Progenitor cell of endocrine pancreas (in vitro differentiated cells): Measurements from ENCODE around the gene COL26A1. TPM values are rescaled to one million over a fixed set of nuclear protein-coding genes. Genes with fewer than 3 reads are reported as not detected.
"Not testable (repeated sequence)": the region's sequence is repeated elsewhere in the genome, so short reads cannot be mapped to it uniquely, and the experiment has no call there.

Source experiments
- DNase-seq: peaks from one replicate; pipeline ENCODE4 v3.0.0; 2021; ENCODE audit warnings: low spot score; ENCODE audit not compliant: unreplicated experiment
- H3K27ac Mint-ChIP-seq: 2 replicates; pipeline ENCODE4 v1.8.0; 2021; ENCODE audit warnings: mild to moderate bottlenecking, moderate library complexity, mixed read lengths
- H3K27me3 Mint-ChIP-seq: 2 replicates; pipeline ENCODE4 v1.8.0; 2021; ENCODE audit warnings: mixed read lengths
- H3K36me3 Mint-ChIP-seq: 2 replicates; pipeline ENCODE4 v1.8.0; 2022; ENCODE audit warnings: mixed read lengths; ENCODE audit not compliant: insufficient read depth
- H3K4me1 Mint-ChIP-seq: 2 replicates; pipeline ENCODE4 v1.8.0; 2021; ENCODE audit warnings: low read depth, mixed read lengths
- H3K4me3 Mint-ChIP-seq: 2 replicates; pipeline ENCODE4 v1.8.0; 2021; ENCODE audit warnings: low read depth, mild to moderate bottlenecking, moderate library complexity, mixed read lengths
- H3K9me3 Mint-ChIP-seq: 2 replicates; pipeline ENCODE4 v1.8.0; 2021; ENCODE audit warnings: low read depth, mixed read lengths
- total RNA-seq: library from RNA; stranded (reverse); gene quantifications from 2 replicates; pipeline ENCODE4 v1.2.1, GENCODE V29; 2021
- TF ChIP-seq, protein P1 (sequence below): fragments of 200-600 bp; sonication (generic); IDR thresholded peaks from one replicate; pipeline ENCODE4 v1.5.0; 2021; ENCODE audit warnings: antibody characterized with exemption, mild to moderate bottlenecking; ENCODE audit not compliant: unreplicated experiment

Gene COL26A1
- total RNA-seq, 1 donor from 2014 or later = 46.2 TPM

DNA sequence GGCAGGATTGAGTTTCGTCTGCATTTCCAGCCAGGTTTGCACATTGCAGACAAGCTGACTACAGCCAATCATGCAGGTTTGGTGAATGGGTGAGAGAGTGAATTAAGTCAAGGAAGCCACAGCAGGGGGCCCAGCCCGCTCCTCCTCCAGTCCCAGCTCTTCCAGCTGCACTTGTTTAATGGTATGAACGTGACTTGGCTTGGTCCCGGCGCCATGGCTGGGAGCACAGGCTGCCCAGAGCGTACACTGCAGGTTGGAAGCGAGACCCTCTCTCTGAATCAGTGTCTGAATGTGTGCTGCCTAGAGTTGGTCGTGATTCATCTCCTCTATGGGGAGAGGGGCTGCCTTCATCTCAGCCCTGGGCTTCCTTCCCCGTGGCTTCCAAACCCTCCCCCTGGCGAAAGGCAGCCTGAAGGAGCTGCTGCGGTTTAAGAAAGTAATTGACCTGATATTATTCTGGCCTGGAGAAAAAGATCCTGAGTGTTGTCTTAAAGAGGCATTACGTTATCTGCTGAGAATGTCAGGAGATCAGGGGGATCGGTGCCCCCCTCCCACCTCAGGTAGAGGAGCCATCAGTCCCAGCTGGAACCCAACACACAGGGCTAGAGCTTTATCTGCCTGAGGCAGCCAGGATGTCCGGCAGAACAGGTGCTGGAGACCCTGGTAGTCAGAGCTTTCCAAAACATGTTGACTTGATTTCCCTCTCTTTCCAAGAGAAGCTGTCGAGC is 132.1 kb downstream of the COL26A1 start:
- no peak for DNase-seq
- Mint-ChIP-seq H3K27me3 (no peaks in the 10 kb centered on the region), H3K4me1 (peaks cover 3% of the 10 kb centered on the region), H3K36me3 (peaks cover 3% of the 10 kb centered on the region), H3K4me3 (no peak overlapping the region), H3K27ac (peak overlapping the region; percentile 14), H3K9me3 (no peaks in the 10 kb centered on the region)
- TF ChIP-seq, protein P1, sequence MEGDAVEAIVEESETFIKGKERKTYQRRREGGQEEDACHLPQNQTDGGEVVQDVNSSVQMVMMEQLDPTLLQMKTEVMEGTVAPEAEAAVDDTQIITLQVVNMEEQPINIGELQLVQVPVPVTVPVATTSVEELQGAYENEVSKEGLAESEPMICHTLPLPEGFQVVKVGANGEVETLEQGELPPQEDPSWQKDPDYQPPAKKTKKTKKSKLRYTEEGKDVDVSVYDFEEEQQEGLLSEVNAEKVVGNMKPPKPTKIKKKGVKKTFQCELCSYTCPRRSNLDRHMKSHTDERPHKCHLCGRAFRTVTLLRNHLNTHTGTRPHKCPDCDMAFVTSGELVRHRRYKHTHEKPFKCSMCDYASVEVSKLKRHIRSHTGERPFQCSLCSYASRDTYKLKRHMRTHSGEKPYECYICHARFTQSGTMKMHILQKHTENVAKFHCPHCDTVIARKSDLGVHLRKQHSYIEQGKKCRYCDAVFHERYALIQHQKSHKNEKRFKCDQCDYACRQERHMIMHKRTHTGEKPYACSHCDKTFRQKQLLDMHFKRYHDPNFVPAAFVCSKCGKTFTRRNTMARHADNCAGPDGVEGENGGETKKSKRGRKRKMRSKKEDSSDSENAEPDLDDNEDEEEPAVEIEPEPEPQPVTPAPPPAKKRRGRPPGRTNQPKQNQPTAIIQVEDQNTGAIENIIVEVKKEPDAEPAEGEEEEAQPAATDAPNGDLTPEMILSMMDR = no peak

DNA sequence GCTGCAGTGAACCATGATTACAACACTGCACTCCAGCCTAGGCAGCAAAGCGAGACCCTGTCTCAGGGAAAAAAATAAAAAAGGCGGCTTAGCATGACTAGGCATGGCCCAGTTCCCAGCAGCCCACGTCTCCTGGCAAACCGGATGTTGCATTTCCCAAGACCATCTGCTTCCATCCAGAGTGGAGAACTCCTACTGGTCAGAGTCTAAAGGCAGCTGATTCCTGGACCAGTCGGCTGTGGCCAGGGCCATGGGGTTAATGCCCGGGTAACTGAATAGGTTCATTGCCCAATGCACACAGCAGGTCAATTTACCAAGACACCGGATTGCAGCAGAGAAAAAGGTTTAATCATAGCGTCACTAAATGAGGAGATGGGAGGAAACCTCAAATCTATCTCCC is 133.3 kb downstream of the COL26A1 start:
- Mint-ChIP-seq H3K27ac (peak overlapping the region; percentile 7), H3K36me3 (peaks cover 3% of the 10 kb centered on the region), H3K9me3 (no peaks in the 10 kb centered on the region), H3K4me3 (no peak overlapping the region), H3K27me3 (no peaks in the 10 kb centered on the region), H3K4me1 (peaks cover 3% of the 10 kb centered on the region)
- TF ChIP-seq, protein P1 = no peak
- DNase-seq = no peak

DNA sequence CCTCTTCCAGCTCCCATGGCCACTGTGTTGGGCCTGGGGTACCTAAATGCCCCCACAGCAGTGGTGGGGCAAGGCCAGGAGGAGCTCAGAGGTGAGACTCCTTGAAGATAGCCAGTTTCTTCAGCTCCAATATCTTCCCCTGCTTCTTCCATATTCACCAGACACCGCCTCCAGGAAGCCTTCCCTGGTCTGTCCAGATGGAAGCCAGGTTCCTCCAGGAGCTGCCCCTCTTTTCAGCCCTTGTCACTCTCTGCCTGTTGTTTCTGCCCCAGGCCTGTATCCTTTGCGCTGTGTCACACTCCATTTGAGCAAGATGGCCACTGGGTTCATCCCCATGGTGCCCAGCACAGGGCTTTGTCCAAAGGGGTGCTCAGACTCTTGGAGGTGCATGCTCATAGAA is 138.7 kb downstream of the COL26A1 start:
- Mint-ChIP-seq H3K4me3 (no peak overlapping the region), H3K27ac (no peak overlapping the region), H3K36me3 (no peaks in the 10 kb centered on the region), H3K9me3 (no peaks in the 10 kb centered on the region), H3K4me1 (no peaks in the 10 kb centered on the region), H3K27me3 (no peaks in the 10 kb centered on the region)
- TF ChIP-seq, protein P1 = no peak
- no peak for DNase-seq

DNA sequence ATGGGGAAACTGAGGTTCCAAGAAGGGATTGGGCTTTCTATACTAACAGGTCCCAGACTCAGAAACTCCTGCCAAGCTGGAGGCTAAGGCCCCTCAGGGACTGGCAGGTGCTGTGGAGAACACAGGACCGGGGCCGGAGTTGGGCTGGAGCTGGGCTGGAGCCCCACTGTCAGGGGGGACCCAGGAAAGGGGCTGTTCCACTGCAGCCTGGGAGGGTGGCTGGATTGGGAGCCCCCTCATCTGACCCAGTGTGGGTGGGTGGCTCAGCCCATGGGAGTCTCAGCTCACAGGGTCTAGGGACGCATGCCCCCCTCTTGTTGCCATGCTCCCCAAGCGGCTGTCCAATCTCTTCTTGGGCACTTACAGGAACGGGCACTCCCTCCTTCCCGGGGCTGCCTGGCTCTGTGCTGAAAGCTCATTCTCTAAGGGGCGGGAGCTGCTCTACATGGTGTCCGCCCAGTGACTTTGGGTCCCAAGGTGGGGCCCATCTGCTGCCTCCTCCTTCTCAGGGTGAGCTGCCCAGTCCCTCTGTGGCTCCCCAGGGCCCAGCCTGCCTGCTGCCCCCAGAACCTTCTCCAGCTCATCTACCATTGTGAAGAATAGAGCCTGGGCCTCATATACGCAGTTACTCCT is 139.9 kb downstream of the COL26A1 start:
- DNase-seq = no peak
- Mint-ChIP-seq H3K27me3 (peaks cover under 1% of the 10 kb centered on the region), H3K4me1 (peaks cover 1% of the 10 kb centered on the region), H3K4me3 (no peak overlapping the region), H3K27ac (no peak overlapping the region), H3K36me3 (no peaks in the 10 kb centered on the region), H3K9me3 (no peaks in the 10 kb centered on the region)
- TF ChIP-seq, protein P1 = no peak

DNA sequence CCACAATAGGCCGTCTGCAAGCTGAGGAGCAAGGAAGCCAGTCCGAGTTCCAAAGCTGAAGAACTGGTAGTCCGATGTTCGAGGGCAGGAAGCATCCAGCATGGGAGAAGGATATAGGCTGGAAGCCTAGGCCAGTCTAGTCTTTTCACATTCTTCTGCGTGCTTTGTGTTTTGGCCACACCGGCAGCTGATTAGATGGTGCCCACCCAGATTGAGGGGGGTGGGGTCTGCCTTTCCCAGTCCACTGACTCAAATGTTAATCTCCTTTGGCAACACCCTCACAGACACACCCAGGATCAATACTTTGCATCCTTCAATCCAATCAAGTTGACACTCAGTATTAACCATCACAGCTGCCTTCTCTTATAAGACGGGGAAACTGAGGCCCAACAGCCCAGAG is 142.8 kb downstream of the COL26A1 start:
- H3K36me3 Mint-ChIP-seq, H3K27me3 Mint-ChIP-seq, DNase-seq, H3K4me3 Mint-ChIP-seq, H3K9me3 Mint-ChIP-seq, H3K4me1 Mint-ChIP-seq, H3K27ac Mint-ChIP-seq: not testable (repeated sequence)

DNA sequence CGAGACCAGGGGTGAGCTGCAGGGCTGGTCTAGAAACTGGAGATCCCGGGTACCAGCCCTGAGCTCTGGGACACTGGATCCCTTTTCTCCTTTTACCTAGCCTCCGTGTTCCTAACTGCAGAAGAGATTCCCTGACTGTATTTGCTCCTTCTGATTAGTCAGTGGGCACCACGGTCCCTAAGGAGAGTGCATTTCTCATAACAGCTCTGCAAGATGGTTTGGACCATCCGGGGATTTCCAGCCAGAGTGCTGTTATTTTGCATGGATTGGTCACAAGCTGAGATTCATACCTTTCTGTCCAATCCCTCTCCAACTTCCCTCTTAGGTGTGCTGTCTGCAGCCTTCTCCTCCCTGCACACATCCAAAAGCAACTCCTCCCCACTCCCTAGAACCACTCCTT is 143.9 kb downstream of the COL26A1 start:
- Mint-ChIP-seq H3K4me3 (no peak overlapping the region), H3K27ac (no peak overlapping the region), H3K36me3 (peaks cover 2% of the 10 kb centered on the region), H3K27me3 (peaks cover 3% of the 10 kb centered on the region), H3K9me3 (no peaks in the 10 kb centered on the region), H3K4me1 (peaks cover 2% of the 10 kb centered on the region)
- TF ChIP-seq, protein P1 = no peak
- DNase-seq = no peak
